ENCODE data around the gene OR52I1. TPM values are rescaled to one million over a fixed set of nuclear protein-coding genes. Genes with fewer than 3 reads are reported as not detected.

OR52I1 gene
- total RNA-seq, 2 experiments from 2014 or later: not detected

DNA sequence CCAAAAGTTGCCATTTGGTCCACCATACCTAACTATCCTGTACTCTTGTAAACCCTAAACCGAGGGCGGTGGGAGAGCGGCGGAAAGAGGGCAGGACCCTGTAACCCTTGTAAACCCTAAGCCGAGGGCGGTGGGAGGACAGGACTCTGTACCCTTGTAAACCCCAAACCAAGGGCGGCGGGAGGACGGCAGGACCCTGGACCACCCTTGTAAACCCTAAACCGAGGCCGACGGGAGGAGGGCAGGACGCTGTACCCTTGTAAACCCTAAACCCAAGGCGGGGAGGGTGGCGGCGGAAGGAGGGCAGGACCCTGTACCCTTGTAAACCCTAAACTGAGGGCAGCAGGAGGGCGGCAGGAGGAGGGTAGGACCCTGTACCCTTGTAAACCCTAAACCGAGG is 24.8 kb upstream of the OR52I1 start:
- Histone ChIP-seq H4K20me1 (ENCODE audit: insufficient read depth, low read length) (no peaks in the 10 kb centered on the region), H3K4me2 (ENCODE audit: low read length) (no peak overlapping the region), H3K79me2 (ENCODE audit: insufficient read depth, low read depth, low read length) (no peaks in the 10 kb centered on the region), H3K4me3 (ENCODE audit: low read depth, low read length, poor library complexity, severe bottlenecking) (no peak overlapping the region), H2AFZ (ENCODE audit: low read length) (no peak overlapping the region), H3K9me3 (ENCODE audit: low read length) (no peaks in the 10 kb centered on the region), H3K4me1 (ENCODE audit: insufficient read depth, low read length, poor library complexity, severe bottlenecking) (no peaks in the 10 kb centered on the region), H3K36me3 (ENCODE audit: insufficient read depth, low read length) (no peaks in the 10 kb centered on the region), H3K27ac (ENCODE audit: low read depth, low read length, poor library complexity, severe bottlenecking) (no peak overlapping the region), H3K9me2 (ENCODE audit: insufficient read depth, low read length) (no peaks in the 10 kb centered on the region)
- ChIA-PET POLR2A (no interaction called here), CTCF (ENCODE audit: unreplicated experiment) (no interaction called here)
- no peak for DNase-seq (ENCODE audit: low spot score)
- TF ChIP-seq, protein P1, sequence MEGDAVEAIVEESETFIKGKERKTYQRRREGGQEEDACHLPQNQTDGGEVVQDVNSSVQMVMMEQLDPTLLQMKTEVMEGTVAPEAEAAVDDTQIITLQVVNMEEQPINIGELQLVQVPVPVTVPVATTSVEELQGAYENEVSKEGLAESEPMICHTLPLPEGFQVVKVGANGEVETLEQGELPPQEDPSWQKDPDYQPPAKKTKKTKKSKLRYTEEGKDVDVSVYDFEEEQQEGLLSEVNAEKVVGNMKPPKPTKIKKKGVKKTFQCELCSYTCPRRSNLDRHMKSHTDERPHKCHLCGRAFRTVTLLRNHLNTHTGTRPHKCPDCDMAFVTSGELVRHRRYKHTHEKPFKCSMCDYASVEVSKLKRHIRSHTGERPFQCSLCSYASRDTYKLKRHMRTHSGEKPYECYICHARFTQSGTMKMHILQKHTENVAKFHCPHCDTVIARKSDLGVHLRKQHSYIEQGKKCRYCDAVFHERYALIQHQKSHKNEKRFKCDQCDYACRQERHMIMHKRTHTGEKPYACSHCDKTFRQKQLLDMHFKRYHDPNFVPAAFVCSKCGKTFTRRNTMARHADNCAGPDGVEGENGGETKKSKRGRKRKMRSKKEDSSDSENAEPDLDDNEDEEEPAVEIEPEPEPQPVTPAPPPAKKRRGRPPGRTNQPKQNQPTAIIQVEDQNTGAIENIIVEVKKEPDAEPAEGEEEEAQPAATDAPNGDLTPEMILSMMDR (conservative IDR thresholded peaks at IDR 0.05; ENCODE audit: low read length): no peak
- no peak for TF ChIP-seq EZH2phosphoT487 (IDR thresholded peaks at IDR 0.05; ENCODE audit: borderline replicate concordance, low read depth, low read length)
- intact Hi-C loops (cut with micrococcal nuclease; ENCODE audit: unreplicated experiment): no loop called here
- no TSS peak for BruUV-seq (replicated peaks)

DNA sequence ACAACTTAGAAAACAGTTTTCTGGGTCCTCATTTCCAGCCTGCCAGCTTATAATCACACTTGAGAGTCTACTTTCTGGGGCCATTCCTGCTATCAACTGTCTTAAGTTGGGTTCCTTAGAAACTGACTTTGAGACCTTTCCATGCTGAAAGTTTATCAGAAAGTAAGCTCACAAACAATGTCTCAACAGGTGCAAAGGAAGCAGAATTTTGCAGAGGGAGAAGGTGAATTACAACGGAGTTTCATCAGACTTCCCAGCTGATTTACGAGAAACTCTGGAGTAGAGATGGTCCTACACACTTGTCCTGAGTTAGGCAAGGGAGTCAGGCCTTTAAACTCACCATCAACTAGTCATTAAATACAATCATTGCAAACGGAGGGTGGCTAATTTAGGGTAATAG is 17.0 kb upstream of the OR52I1 start:
- H3K79me2 ChIP-seq (ENCODE audit: insufficient read depth, low read depth, low read length): no peaks in the 10 kb centered on the region
- no TSS peak for BruUV-seq (replicated peaks)
- no peak overlapping the region for H2AFZ ChIP-seq (ENCODE audit: low read length)
- H3K9me3 ChIP-seq (ENCODE audit: low read length): no peaks in the 10 kb centered on the region
- no peak overlapping the region for H3K4me3 ChIP-seq (ENCODE audit: low read depth, low read length, poor library complexity, severe bottlenecking)
- intact Hi-C loops (cut with micrococcal nuclease; ENCODE audit: unreplicated experiment): no loop called here
- POLR2A ChIA-PET: interaction anchor here (1.3 kb wide), 1 partner anchor 9 kb away, joined by 3 read pairs; no protein-coding TSS in a partner anchor
- H3K36me3 ChIP-seq (ENCODE audit: insufficient read depth, low read length): no peaks in the 10 kb centered on the region
- no peak for TF ChIP-seq EZH2phosphoT487 (IDR thresholded peaks at IDR 0.05; ENCODE audit: borderline replicate concordance, low read depth, low read length)
- TF ChIP-seq, protein P1 (conservative IDR thresholded peaks at IDR 0.05; ENCODE audit: low read length): no peak
- DNase-seq (ENCODE audit: low spot score): no peak
- H4K20me1 ChIP-seq (ENCODE audit: insufficient read depth, low read length): no peaks in the 10 kb centered on the region
- H3K9me2 ChIP-seq (ENCODE audit: insufficient read depth, low read length): no peaks in the 10 kb centered on the region
- CTCF ChIA-PET (ENCODE audit: unreplicated experiment): no interaction called here
- H3K27ac ChIP-seq (ENCODE audit: low read depth, low read length, poor library complexity, severe bottlenecking): no peak overlapping the region
- no peak overlapping the region for H3K4me2 ChIP-seq (ENCODE audit: low read length)
- no peaks in the 10 kb centered on the region for H3K4me1 ChIP-seq (ENCODE audit: insufficient read depth, low read length, poor library complexity, severe bottlenecking)

DNA sequence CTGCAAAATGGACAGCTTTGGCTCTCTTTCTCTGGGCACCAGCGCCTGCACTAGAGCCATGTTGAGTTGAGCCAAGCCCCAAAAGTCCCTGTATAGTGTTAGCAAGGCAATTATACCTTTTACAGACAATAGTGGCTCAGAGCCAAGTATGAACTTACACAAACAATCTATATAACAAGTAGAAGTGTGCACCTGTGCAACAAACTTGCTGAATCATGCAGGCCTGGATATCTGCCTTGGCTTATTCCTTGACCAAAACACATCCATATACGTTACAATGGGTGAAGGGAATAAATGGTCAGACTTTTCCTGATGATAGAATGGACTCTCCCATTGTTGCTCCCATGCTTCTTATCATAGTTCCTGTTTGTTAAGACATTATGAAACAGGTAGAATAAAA is 16.1 kb upstream of the OR52I1 start:
- no peak for DNase-seq (ENCODE audit: low spot score)

More for the DNA sequence above, 16.1 kb upstream of the OR52I1 start:
- H3K36me3 ChIP-seq (ENCODE audit: insufficient read depth, low read length): no peaks in the 10 kb centered on the region
- no peaks in the 10 kb centered on the region for H3K9me3 ChIP-seq (ENCODE audit: low read length)
- TF ChIP-seq EZH2phosphoT487 (IDR thresholded peaks at IDR 0.05; ENCODE audit: borderline replicate concordance, low read depth, low read length): no peak
- TF ChIP-seq, protein P1 (conservative IDR thresholded peaks at IDR 0.05; ENCODE audit: low read length): no peak
- H3K27ac ChIP-seq (ENCODE audit: low read depth, low read length, poor library complexity, severe bottlenecking): no peak overlapping the region
- H2AFZ ChIP-seq (ENCODE audit: low read length): no peak overlapping the region
- CTCF ChIA-PET (ENCODE audit: unreplicated experiment): no interaction called here
- no peak overlapping the region for H3K4me2 ChIP-seq (ENCODE audit: low read length)
- intact Hi-C loops (cut with micrococcal nuclease; ENCODE audit: unreplicated experiment): no loop called here
- POLR2A ChIA-PET: interaction anchor here (1.3 kb wide), 1 partner anchor 8 kb away, joined by 3 read pairs; no protein-coding TSS in a partner anchor
- BruUV-seq (replicated peaks): no TSS peak
- no peaks in the 10 kb centered on the region for H3K9me2 ChIP-seq (ENCODE audit: insufficient read depth, low read length)
- no peaks in the 10 kb centered on the region for H4K20me1 ChIP-seq (ENCODE audit: insufficient read depth, low read length)
- no peaks in the 10 kb centered on the region for H3K79me2 ChIP-seq (ENCODE audit: insufficient read depth, low read depth, low read length)
- no peaks in the 10 kb centered on the region for H3K4me1 ChIP-seq (ENCODE audit: insufficient read depth, low read length, poor library complexity, severe bottlenecking)
- no peak overlapping the region for H3K4me3 ChIP-seq (ENCODE audit: low read depth, low read length, poor library complexity, severe bottlenecking)

Data from OCI-LY7 (cell line).